GM21717 (cell line): Measurements from ENCODE around the gene C19orf25.

Experiments used
- ATAC-seq: cut with Tn5 transposase; IDR thresholded peaks from one replicate; pipeline ENCODE4 v1.9.1; 2021; ENCODE audit warnings: mild to moderate bottlenecking, moderate library complexity; ENCODE audit not compliant: unreplicated experiment

The C19orf25 gene

GRCh38 chr19:1467490-1468273 is 11.3 kb downstream of the C19orf25 start:
- no peak for ATAC-seq

GRCh38 chr19:1467215-1467489 is 11.9 kb downstream of the C19orf25 start:
- ATAC-seq = no peak

GRCh38 chr19:1466461-1467214 is 12.4 kb downstream of the C19orf25 start:
- ATAC-seq = no peak

- ATAC-seq = no peak
Observed at GRCh38 chr19:1466018-1466460, 13.0 kb downstream of the C19orf25 start.

- no peak for ATAC-seq
Observed at GRCh38 chr19:1465191-1466016, 13.6 kb downstream of the C19orf25 start.

- ATAC-seq = no peak
Observed at GRCh38 chr19:1461862-1462261, 17.2 kb downstream of the C19orf25 start.

- no peak for ATAC-seq
Observed at GRCh38 chr19:1460033-1460995, 18.7 kb downstream of the C19orf25 start.

- no peak for ATAC-seq
Observed at GRCh38 chr19:1459479-1459878, 19.5 kb downstream of the C19orf25 start.

- no peak for ATAC-seq
Observed at GRCh38 chr19:1457892-1458291, 21.1 kb downstream of the C19orf25 start.

- ATAC-seq = no peak
Observed at GRCh38 chr19:1457031-1457739, 21.8 kb downstream of the C19orf25 start.

GRCh38 chr19:1456121-1456900 is 22.7 kb downstream of the C19orf25 start:
- ATAC-seq = no peak

- ATAC-seq = no peak
Observed at GRCh38 chr19:1455336-1456120, 23.5 kb downstream of the C19orf25 start.

- ATAC-seq = no peak
Observed at GRCh38 chr19:1455002-1455335, 24.0 kb downstream of the C19orf25 start.

- ATAC-seq = no peak
Observed at GRCh38 chr19:1453525-1454364, 25.3 kb downstream of the C19orf25 start.

- no peak for ATAC-seq
Observed at GRCh38 chr19:1452802-1453524, 26.1 kb downstream of the C19orf25 start.

GRCh38 chr19:1451916-1452801 is 26.9 kb downstream of the C19orf25 start:
- no peak for ATAC-seq
